H1 (cell line): ENCODE results near the gene AVL9. TPM values are rescaled to one million over a fixed set of nuclear protein-coding genes. Genes with fewer than 3 reads are reported as not detected.

Experiments used
- CHD1 ChIP-seq: IDR thresholded peaks from 2 replicates; pipeline ENCODE4 v1.6.1; 2012; ENCODE audit warnings: low read depth, low read length, improper control_type of control experiment
- HDAC6 ChIP-seq: IDR thresholded peaks from one replicate; pipeline ENCODE4 v1.7.1; 2012; ENCODE audit warnings: low read depth, mild to moderate bottlenecking, inconsistent platforms, low read length, moderate library complexity
- JUND ChIP-seq: IDR thresholded peaks from 2 replicates; pipeline ENCODE4 v1.6.1; 2011; ENCODE audit warnings: mild to moderate bottlenecking, improper control_type of control experiment, low read length
- SAP30 ChIP-seq: fragments of 300-600 bp; sonication (generic); IDR thresholded peaks from 2 replicates; pipeline ENCODE4 v1.7.1; 2012; ENCODE audit warnings: low read length, moderate library complexity, mild to moderate bottlenecking, inconsistent platforms; ENCODE audit not compliant: insufficient read depth, insufficient replicate concordance
- TBP ChIP-seq: IDR thresholded peaks from 2 replicates; pipeline ENCODE4 v1.6.1; 2011; ENCODE audit warnings: low read depth, low read length, improper control_type of control experiment
- TCF12 ChIP-seq: IDR thresholded peaks from 2 replicates; pipeline ENCODE4 v1.6.1; 2011; ENCODE audit warnings: low read depth, mild to moderate bottlenecking, low read length
- polyA plus RNA-seq, 7 experiments: library from polyadenylated mRNA; depleted of rRNA in 3 of 7; stranded (reverse) in 5 of 7; unstranded in 2 of 7; fragments of >200 nt in 5 of 7; fragments of 200-250 nt in 2 of 7; gene quantifications; 1 replicate in 5 of 7; 2 replicates in 1 of 7; 4 replicates in 1 of 7; pipeline versions ENCODE4 v1.2.1 to v1.2.3, GENCODE V29; 2011 to 2013; ENCODE audit warnings: missing spikeins in 2 of 7, mixed read lengths in 2 of 7
- total RNA-seq: library from RNA; stranded (reverse); fragmentation: NEBNext Ultra II Directional; extraction: Animal tissue kit (Norgen Biotek cat#: 25700); gene quantifications from 2 replicates; pipeline ENCODE4 v1.2.1, GENCODE V29; 2021
- TF ChIP-seq, protein P1 (sequence below): fragments of 300-600 bp; sonication (generic); IDR thresholded peaks from 2 replicates; pipeline ENCODE4 v1.7.1; 2012; ENCODE audit warnings: low read length, moderate library complexity, mild to moderate bottlenecking, inconsistent platforms; ENCODE audit not compliant: insufficient replicate concordance
- TF ChIP-seq, protein P2 (sequence below): IDR thresholded peaks from 2 replicates; pipeline ENCODE4 v1.6.1; 2011; ENCODE audit warnings: low read depth, mild to moderate bottlenecking, low read length; ENCODE audit not compliant: insufficient read depth
- TF ChIP-seq, protein P3 (sequence below), 3 experiments: IDR thresholded peaks; 1 replicate in 2 of 3; 2 replicates in 1 of 3; pipeline versions ENCODE4 v1.5.1 to v1.6.1; 2011; ENCODE audit warnings: low read length in 3 of 3, mild to moderate bottlenecking in 3 of 3, inconsistent platforms in 2 of 3, low read depth in 1 of 3, moderate library complexity in 1 of 3; ENCODE audit not compliant: insufficient read depth in 1 of 3; ENCODE audit errors: control extremely low read depth in 1 of 3

Gene AVL9
- total and polyA plus RNA-seq, 2 of the 8 experiments (the other 6 are each of a cell fraction or from before 2014, with no cell fraction given): 15.5 to 42.1 TPM

GRCh38 chr7:32489788-32490126 lies 5.5 kb upstream of the AVL9 start (continued):
- TF ChIP-seq, protein P1, sequence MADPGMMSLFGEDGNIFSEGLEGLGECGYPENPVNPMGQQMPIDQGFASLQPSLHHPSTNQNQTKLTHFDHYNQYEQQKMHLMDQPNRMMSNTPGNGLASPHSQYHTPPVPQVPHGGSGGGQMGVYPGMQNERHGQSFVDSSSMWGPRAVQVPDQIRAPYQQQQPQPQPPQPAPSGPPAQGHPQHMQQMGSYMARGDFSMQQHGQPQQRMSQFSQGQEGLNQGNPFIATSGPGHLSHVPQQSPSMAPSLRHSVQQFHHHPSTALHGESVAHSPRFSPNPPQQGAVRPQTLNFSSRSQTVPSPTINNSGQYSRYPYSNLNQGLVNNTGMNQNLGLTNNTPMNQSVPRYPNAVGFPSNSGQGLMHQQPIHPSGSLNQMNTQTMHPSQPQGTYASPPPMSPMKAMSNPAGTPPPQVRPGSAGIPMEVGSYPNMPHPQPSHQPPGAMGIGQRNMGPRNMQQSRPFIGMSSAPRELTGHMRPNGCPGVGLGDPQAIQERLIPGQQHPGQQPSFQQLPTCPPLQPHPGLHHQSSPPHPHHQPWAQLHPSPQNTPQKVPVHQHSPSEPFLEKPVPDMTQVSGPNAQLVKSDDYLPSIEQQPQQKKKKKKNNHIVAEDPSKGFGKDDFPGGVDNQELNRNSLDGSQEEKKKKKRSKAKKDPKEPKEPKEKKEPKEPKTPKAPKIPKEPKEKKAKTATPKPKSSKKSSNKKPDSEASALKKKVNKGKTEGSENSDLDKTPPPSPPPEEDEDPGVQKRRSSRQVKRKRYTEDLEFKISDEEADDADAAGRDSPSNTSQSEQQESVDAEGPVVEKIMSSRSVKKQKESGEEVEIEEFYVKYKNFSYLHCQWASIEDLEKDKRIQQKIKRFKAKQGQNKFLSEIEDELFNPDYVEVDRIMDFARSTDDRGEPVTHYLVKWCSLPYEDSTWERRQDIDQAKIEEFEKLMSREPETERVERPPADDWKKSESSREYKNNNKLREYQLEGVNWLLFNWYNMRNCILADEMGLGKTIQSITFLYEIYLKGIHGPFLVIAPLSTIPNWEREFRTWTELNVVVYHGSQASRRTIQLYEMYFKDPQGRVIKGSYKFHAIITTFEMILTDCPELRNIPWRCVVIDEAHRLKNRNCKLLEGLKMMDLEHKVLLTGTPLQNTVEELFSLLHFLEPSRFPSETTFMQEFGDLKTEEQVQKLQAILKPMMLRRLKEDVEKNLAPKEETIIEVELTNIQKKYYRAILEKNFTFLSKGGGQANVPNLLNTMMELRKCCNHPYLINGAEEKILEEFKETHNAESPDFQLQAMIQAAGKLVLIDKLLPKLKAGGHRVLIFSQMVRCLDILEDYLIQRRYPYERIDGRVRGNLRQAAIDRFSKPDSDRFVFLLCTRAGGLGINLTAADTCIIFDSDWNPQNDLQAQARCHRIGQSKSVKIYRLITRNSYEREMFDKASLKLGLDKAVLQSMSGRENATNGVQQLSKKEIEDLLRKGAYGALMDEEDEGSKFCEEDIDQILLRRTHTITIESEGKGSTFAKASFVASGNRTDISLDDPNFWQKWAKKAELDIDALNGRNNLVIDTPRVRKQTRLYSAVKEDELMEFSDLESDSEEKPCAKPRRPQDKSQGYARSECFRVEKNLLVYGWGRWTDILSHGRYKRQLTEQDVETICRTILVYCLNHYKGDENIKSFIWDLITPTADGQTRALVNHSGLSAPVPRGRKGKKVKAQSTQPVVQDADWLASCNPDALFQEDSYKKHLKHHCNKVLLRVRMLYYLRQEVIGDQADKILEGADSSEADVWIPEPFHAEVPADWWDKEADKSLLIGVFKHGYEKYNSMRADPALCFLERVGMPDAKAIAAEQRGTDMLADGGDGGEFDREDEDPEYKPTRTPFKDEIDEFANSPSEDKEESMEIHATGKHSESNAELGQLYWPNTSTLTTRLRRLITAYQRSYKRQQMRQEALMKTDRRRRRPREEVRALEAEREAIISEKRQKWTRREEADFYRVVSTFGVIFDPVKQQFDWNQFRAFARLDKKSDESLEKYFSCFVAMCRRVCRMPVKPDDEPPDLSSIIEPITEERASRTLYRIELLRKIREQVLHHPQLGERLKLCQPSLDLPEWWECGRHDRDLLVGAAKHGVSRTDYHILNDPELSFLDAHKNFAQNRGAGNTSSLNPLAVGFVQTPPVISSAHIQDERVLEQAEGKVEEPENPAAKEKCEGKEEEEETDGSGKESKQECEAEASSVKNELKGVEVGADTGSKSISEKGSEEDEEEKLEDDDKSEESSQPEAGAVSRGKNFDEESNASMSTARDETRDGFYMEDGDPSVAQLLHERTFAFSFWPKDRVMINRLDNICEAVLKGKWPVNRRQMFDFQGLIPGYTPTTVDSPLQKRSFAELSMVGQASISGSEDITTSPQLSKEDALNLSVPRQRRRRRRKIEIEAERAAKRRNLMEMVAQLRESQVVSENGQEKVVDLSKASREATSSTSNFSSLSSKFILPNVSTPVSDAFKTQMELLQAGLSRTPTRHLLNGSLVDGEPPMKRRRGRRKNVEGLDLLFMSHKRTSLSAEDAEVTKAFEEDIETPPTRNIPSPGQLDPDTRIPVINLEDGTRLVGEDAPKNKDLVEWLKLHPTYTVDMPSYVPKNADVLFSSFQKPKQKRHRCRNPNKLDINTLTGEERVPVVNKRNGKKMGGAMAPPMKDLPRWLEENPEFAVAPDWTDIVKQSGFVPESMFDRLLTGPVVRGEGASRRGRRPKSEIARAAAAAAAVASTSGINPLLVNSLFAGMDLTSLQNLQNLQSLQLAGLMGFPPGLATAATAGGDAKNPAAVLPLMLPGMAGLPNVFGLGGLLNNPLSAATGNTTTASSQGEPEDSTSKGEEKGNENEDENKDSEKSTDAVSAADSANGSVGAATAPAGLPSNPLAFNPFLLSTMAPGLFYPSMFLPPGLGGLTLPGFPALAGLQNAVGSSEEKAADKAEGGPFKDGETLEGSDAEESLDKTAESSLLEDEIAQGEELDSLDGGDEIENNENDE: no peak
- TF ChIP-seq TBP (no peak), TCF12 (no peak), HDAC6 (no peak), SAP30 (no peak), JUND (no peak), CHD1 (no peak)
- TF ChIP-seq, protein P2, sequence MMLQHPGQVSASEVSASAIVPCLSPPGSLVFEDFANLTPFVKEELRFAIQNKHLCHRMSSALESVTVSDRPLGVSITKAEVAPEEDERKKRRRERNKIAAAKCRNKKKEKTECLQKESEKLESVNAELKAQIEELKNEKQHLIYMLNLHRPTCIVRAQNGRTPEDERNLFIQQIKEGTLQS: no peak
- TF ChIP-seq, protein P3, sequence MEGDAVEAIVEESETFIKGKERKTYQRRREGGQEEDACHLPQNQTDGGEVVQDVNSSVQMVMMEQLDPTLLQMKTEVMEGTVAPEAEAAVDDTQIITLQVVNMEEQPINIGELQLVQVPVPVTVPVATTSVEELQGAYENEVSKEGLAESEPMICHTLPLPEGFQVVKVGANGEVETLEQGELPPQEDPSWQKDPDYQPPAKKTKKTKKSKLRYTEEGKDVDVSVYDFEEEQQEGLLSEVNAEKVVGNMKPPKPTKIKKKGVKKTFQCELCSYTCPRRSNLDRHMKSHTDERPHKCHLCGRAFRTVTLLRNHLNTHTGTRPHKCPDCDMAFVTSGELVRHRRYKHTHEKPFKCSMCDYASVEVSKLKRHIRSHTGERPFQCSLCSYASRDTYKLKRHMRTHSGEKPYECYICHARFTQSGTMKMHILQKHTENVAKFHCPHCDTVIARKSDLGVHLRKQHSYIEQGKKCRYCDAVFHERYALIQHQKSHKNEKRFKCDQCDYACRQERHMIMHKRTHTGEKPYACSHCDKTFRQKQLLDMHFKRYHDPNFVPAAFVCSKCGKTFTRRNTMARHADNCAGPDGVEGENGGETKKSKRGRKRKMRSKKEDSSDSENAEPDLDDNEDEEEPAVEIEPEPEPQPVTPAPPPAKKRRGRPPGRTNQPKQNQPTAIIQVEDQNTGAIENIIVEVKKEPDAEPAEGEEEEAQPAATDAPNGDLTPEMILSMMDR (IDR thresholded peaks at IDR 0.05; ENCODE audit: control extremely low read depth in 1 of 3, insufficient read depth in 1 of 3, low read depth in 1 of 3, low read length in 3 of 3): no peak
